H1 (cell line): Measurements from ENCODE around the gene CORO2B. TPM values are rescaled to one million over a fixed set of nuclear protein-coding genes. Genes with fewer than 3 reads are reported as not detected.
A peak's percentile ranks its signal among the peaks of the same experiment; 100 is the strongest.

ENCODE experiments used
- CTCF ChIA-PET: fragments of 300-600 bp; sonication (Branson Sonifier 250); formaldehyde crosslinking; loops from one replicate; lab custom pipeline; 2021; ENCODE audit not compliant: partially characterized antibody; lab: Charles Lee
- POLR2A ChIA-PET: fragments of 300-600 bp; sonication (Branson Sonifier 250); formaldehyde crosslinking; loops from one replicate; lab custom pipeline; 2021; ENCODE audit warnings: inconsistent platforms; ENCODE audit not compliant: partially characterized antibody; lab: Charles Lee
- DNase-seq, 2 experiments: peaks; one replicate each; pipeline versions ENCODE4 v3.0.0 to v3.0.0-alpha.2; 2010 to 2022; ENCODE audit warnings: low spot score in 2 of 2, low read depth in 1 of 2, mixed read lengths in 1 of 2
- FAIRE-seq: peaks from 2 replicates; lab custom pipeline; 2011; peaks lifted over from hg19 to GRCh38; lab: Jason Lieb, UNC
- H2AFZ ChIP-seq: 2 replicates; pipeline ENCODE4 v1.8.1; 2012; ENCODE audit warnings: low read length, inconsistent platforms
- H2AK5ac ChIP-seq: 2 replicates; pipeline ENCODE4 v1.6.1; 2013; ENCODE audit warnings: low read depth, low read length
- H2BK120ac ChIP-seq: replicated peaks from 2 replicates; pipeline ENCODE3; 2013; ENCODE audit warnings: low read depth, low read length, inconsistent platforms
- H2BK12ac ChIP-seq: 2 replicates; pipeline ENCODE4 v1.6.1; 2013; ENCODE audit warnings: low read depth, low read length
- H2BK15ac ChIP-seq: 2 replicates; pipeline ENCODE4 v1.6.1; 2013; ENCODE audit warnings: low read length
- H2BK20ac ChIP-seq: 2 replicates; pipeline ENCODE4 v1.6.1; 2013; ENCODE audit warnings: low read length
- H2BK5ac ChIP-seq: 2 replicates; pipeline ENCODE4 v1.6.1; 2013; ENCODE audit warnings: low read depth, low read length
- H3K14ac ChIP-seq: 2 replicates; pipeline ENCODE4 v1.6.1; 2013; ENCODE audit warnings: inconsistent platforms; ENCODE audit not compliant: insufficient read length
- H3K18ac ChIP-seq: 2 replicates; pipeline ENCODE4 v1.6.1; 2013; ENCODE audit warnings: low read length; ENCODE audit errors: extremely low read depth
- H3K23ac ChIP-seq: 2 replicates; pipeline ENCODE4 v1.6.1; 2013; ENCODE audit warnings: inconsistent platforms; ENCODE audit not compliant: insufficient read length
- H3K23me2 ChIP-seq: 2 replicates; pipeline ENCODE4 v1.6.1; 2013; ENCODE audit warnings: low read depth, low read length
- H3K27ac ChIP-seq: 2 replicates; pipeline ENCODE4 v1.6.1; 2011; ENCODE audit warnings: low read depth, low read length, inconsistent platforms
- H3K27me3 ChIP-seq, 4 experiments: replicated peaks in 1 of 4; 1 replicate in 1 of 4; 2 replicates in 3 of 4; pipeline versions ENCODE4 v1.6.1 to v1.8.1; 2011 to 2013; ENCODE audit warnings: low read length in 3 of 4, mild to moderate bottlenecking in 3 of 4, inconsistent platforms in 2 of 4, mixed read lengths in 2 of 4, moderate library complexity in 1 of 4; ENCODE audit not compliant: control insufficient read depth in 3 of 4, insufficient read depth in 3 of 4; ENCODE audit errors: extremely low read depth in 1 of 4
- H3K36me3 ChIP-seq, 4 experiments: 2 replicates each; pipeline versions ENCODE4 v1.6.1 to v1.8.1; 2011 to 2013; ENCODE audit warnings: mild to moderate bottlenecking in 4 of 4, low read length in 3 of 4, moderate library complexity in 2 of 4, control low read depth in 1 of 4, inconsistent platforms in 1 of 4; ENCODE audit not compliant: insufficient read depth in 4 of 4, control insufficient read depth in 2 of 4
- H3K4ac ChIP-seq: replicated peaks from 2 replicates; pipeline ENCODE3; 2013; ENCODE audit warnings: low read length, low read depth, mixed read lengths, inconsistent platforms; ENCODE audit not compliant: insufficient read length
- H3K4me1 ChIP-seq, 4 experiments: replicated peaks in 1 of 4; 1 replicate in 1 of 4; 2 replicates in 3 of 4; pipeline versions ENCODE4 v1.6.1 to v1.8.1; 2011 to 2013; ENCODE audit warnings: low read length in 3 of 4, inconsistent platforms in 2 of 4, mixed read lengths in 1 of 4; ENCODE audit not compliant: insufficient read depth in 4 of 4, control insufficient read depth in 3 of 4
- H3K4me2 ChIP-seq, 2 experiments: 2 replicates each; pipeline versions ENCODE4 v1.6.1 to v1.8.1; 2011 to 2013; ENCODE audit warnings: low read depth in 2 of 2, low read length in 2 of 2, control low read depth in 1 of 2, inconsistent platforms in 1 of 2, mild to moderate bottlenecking in 1 of 2; ENCODE audit not compliant: insufficient read depth in 1 of 2
- H3K4me3 ChIP-seq, 4 experiments: fragments of 200-600, 300-600 bp in 1 of 4; sonication (generic), shearing (Covaris generic), sonication (Bioruptor Twin) in 1 of 4; 2 replicates each; pipeline versions ENCODE4 v1.5.1 to v1.8.1; 2011 to 2016; ENCODE audit warnings: low read length in 4 of 4, low read depth in 3 of 4, control low read depth in 2 of 4, inconsistent platforms in 2 of 4, mild to moderate bottlenecking in 2 of 4, mixed read lengths in 1 of 4, moderate library complexity in 1 of 4; ENCODE audit not compliant: insufficient read depth in 2 of 4; ENCODE audit errors: extremely low read depth in 1 of 4
- H3K56ac ChIP-seq: replicated peaks from 2 replicates; pipeline ENCODE3; 2013; ENCODE audit warnings: low read depth, mild to moderate bottlenecking, mixed read lengths, low read length, inconsistent platforms; ENCODE audit not compliant: insufficient read length
- H3K79me1 ChIP-seq: 2 replicates; pipeline ENCODE4 v1.6.1; 2013; ENCODE audit warnings: low read depth, low read length, control low read depth
- H3K79me2 ChIP-seq, 2 experiments: 2 replicates each; pipeline versions ENCODE4 v1.6.1 to v1.8.1; 2012 to 2013; ENCODE audit warnings: low read length in 2 of 2, mild to moderate bottlenecking in 2 of 2, inconsistent platforms in 1 of 2; ENCODE audit not compliant: insufficient read depth in 2 of 2, control insufficient read depth in 1 of 2
- H3K9ac ChIP-seq, 4 experiments: replicated peaks in 1 of 4; 1 replicate in 1 of 4; 2 replicates in 3 of 4; pipeline versions ENCODE4 v1.6.1 to v1.8.1; 2011 to 2013; ENCODE audit warnings: low read depth in 3 of 4, low read length in 3 of 4, control low read depth in 2 of 4, mild to moderate bottlenecking in 2 of 4, moderate library complexity in 2 of 4, inconsistent platforms in 1 of 4; ENCODE audit errors: extremely low read depth in 1 of 4
- H3K9me3 ChIP-seq, 2 experiments: 2 replicates each; pipeline versions ENCODE4 v1.6.1 to v1.8.1; 2012 to 2013; ENCODE audit warnings: mild to moderate bottlenecking in 2 of 2, moderate library complexity in 2 of 2, control low read depth in 1 of 2, inconsistent platforms in 1 of 2, low read depth in 1 of 2, low read length in 1 of 2, mixed read lengths in 1 of 2; ENCODE audit not compliant: insufficient read depth in 2 of 2
- H4K20me1 ChIP-seq, 2 experiments: replicated peaks in 1 of 2; 2 replicates each; pipeline versions ENCODE3 to v1.8.1; 2011 to 2013; ENCODE audit warnings: inconsistent platforms in 2 of 2, low read length in 2 of 2, mild to moderate bottlenecking in 1 of 2; ENCODE audit not compliant: insufficient read depth in 2 of 2, control insufficient read depth in 1 of 2
- H4K5ac ChIP-seq: 2 replicates; pipeline ENCODE4 v1.6.1; 2013; ENCODE audit warnings: low read length, low read depth, mixed read lengths, inconsistent platforms; ENCODE audit not compliant: insufficient read length
- H4K8ac ChIP-seq: 2 replicates; pipeline ENCODE4 v1.8.0; 2013; ENCODE audit warnings: mild to moderate bottlenecking, moderate library complexity, low read length, inconsistent platforms; ENCODE audit not compliant: insufficient read depth; ENCODE audit errors: extremely low read depth
- H4K91ac ChIP-seq: replicated peaks from 2 replicates; pipeline ENCODE3; 2013; ENCODE audit warnings: low read length, mixed read lengths, inconsistent platforms; ENCODE audit not compliant: insufficient read length
- ASH2L ChIP-seq: fragments of 200-600, 300-600 bp; sonication (generic); IDR thresholded peaks from one replicate; pipeline ENCODE4 v1.7.1; 2017; ENCODE audit warnings: low read length
- CEBPB ChIP-seq: IDR thresholded peaks from 2 replicates; pipeline ENCODE4 v1.6.1; 2012; ENCODE audit warnings: low read depth, low read length
- KDM1A ChIP-seq: fragments of 200-600, 300-600 bp; sonication (generic); IDR thresholded peaks from 2 replicates; pipeline ENCODE4 v1.7.1; 2016; ENCODE audit warnings: mild to moderate bottlenecking, low read length, borderline replicate concordance
- SP2 ChIP-seq: IDR thresholded peaks from 2 replicates; pipeline ENCODE4 v1.6.1; 2012; ENCODE audit warnings: mild to moderate bottlenecking, low read length, inconsistent platforms
- WGBS, 2 experiments: shearing (Covaris generic) in 1 of 2; methylation state at CpG; one replicate each; pipeline versions ENCODE4 v1.1.6 to v1.1.7; 2013 to 2015; ENCODE audit warnings: low lambda C conversion rate in 2 of 2, mixed read lengths in 2 of 2, inconsistent platforms in 1 of 2, low coverage in 1 of 2, missing lambda C conversion rate in 1 of 2; ENCODE audit not compliant: insufficient replicate concordance in 2 of 2, insufficient coverage in 1 of 2, insufficient read length in 1 of 2; ENCODE audit errors: extremely low coverage in 1 of 2, missing lambda C conversion rate in 1 of 2; 5-methylcytosine and 5-hydroxymethylcytosine counted together
- polyA plus RNA-seq, 7 experiments: library from polyadenylated mRNA; depleted of rRNA in 3 of 7; stranded (reverse) in 5 of 7; unstranded in 2 of 7; fragments of >200 nt in 5 of 7; fragments of 200-250 nt in 2 of 7; gene quantifications; 1 replicate in 5 of 7; 2 replicates in 1 of 7; 4 replicates in 1 of 7; pipeline versions ENCODE4 v1.2.1 to v1.2.3, GENCODE V29; 2011 to 2013; ENCODE audit warnings: missing spikeins in 2 of 7, mixed read lengths in 2 of 7
- total RNA-seq: library from RNA; stranded (reverse); fragmentation: NEBNext Ultra II Directional; extraction: Animal tissue kit (Norgen Biotek cat#: 25700); gene quantifications from 2 replicates; pipeline ENCODE4 v1.2.1, GENCODE V29; 2021

CORO2B gene
- total and polyA plus RNA-seq, 2 of the 8 experiments (the other 6 are each of a cell fraction or from before 2014, with no cell fraction given) = 3.4 to 6.7 TPM

- Histone ChIP-seq H3K4me1 (peaks cover 0 to 7% (median 3%) of the 10 kb centered on the region in 4 experiments; a peak in 2 of 7 replicates), H3K27ac (no peak overlapping the region), H4K8ac (no peak overlapping the region), H3K36me3 (no peaks in the 10 kb centered on the region), H3K79me1 (no peaks in the 10 kb centered on the region; the same call in 1 of the 2 replicates), H3K79me2 (no peaks in the 10 kb centered on the region), H4K91ac (no peak overlapping the region), H2BK5ac (no peak overlapping the region), H2AFZ (no peak overlapping the region), H3K4me3 (no peak overlapping the region), H2BK12ac (no peak overlapping the region), H3K27me3 (no peaks in the 10 kb centered on the region), H3K4me2 (no peak overlapping the region), H2BK15ac (peak overlapping the region; percentile 74; the same call in 1 of the 2 replicates), H2BK120ac (no peak overlapping the region), H3K9me3 (no peaks in the 10 kb centered on the region), H4K20me1 (no peaks in the 10 kb centered on the region), H3K14ac (no peak overlapping the region), H2AK5ac (no peak overlapping the region), H3K4ac (no peak overlapping the region), H3K9ac (no peak overlapping the region; a peak in 1 of 7 replicates), H3K18ac (no peak overlapping the region), H3K23ac (no peak overlapping the region), H2BK20ac (peak overlapping the region; percentile 3; the same call in 1 of the 2 replicates), H4K5ac (no peak overlapping the region), H3K23me2 (no peaks in the 10 kb centered on the region), H3K56ac (no peak overlapping the region)
- ChIA-PET POLR2A (no interaction called here), CTCF (interaction anchor here (0.6 to 24.3 kb wide), 11 partner anchors 13 to 228 kb away, joined by 3 to 569 read pairs (median 4); no protein-coding TSS in a partner anchor)
- no peak for FAIRE-seq
- no peak for DNase-seq
- TF ChIP-seq SP2 = no peak
- no peak for TF ChIP-seq CEBPB
- TF ChIP-seq KDM1A = no peak
- TF ChIP-seq ASH2L = no peak
- 77% methylated on average over 8 of the region's 8 CpGs; no CpG with 5 or more reads in 1 of the 2 experiments for WGBS, 2 experiments
Observed at GRCh38 chr15:68629519-68630210, 50.9 kb downstream of the CORO2B start.
